Cardiac muscle cell (in vitro differentiated cells and primary cell): Measurements from ENCODE around the gene ITPKB. TPM values are rescaled to one million over a fixed set of nuclear protein-coding genes. Genes with fewer than 3 reads are reported as not detected.
A peak's percentile ranks its signal among the peaks of the same experiment; 100 is the strongest.

Source experiments
- DNase-seq, 2 donors: peaks; one replicate each; pipeline versions ENCODE4 v3.0.0 to v3.0.0-alpha.2; 2010 to 2017; ENCODE audit warnings: low read depth in 1 of 2, low spot score in 1 of 2
- H3K27ac ChIP-seq: fragments of 200-600 bp; sonication (generic); 2 replicates; pipeline ENCODE4 v1.5.1; 2016
- H3K27me3 ChIP-seq: fragments of 200-600 bp; sonication (generic); 2 replicates; pipeline ENCODE4 v1.6.0; 2016; ENCODE audit warnings: control low read depth
- H3K36me3 ChIP-seq: fragments of 200-600 bp; sonication (generic); 2 replicates; pipeline ENCODE4 v1.5.1; 2016; ENCODE audit warnings: control low read depth
- H3K4me1 ChIP-seq: fragments of 200-600 bp; sonication (generic); 2 replicates; pipeline ENCODE4 v1.8.1; 2017; ENCODE audit warnings: low read depth, mild to moderate bottlenecking, mixed run types
- H3K4me3 ChIP-seq: fragments of 200-600 bp; sonication (generic); 2 replicates; pipeline ENCODE4 v1.5.1; 2016; ENCODE audit warnings: mild to moderate bottlenecking
- H3K9me3 ChIP-seq: fragments of 200-600 bp; sonication (generic); 2 replicates; pipeline ENCODE4 v1.5.1; 2017; ENCODE audit warnings: low read depth, mild to moderate bottlenecking, control low read depth
- polyA plus RNA-seq: library from polyadenylated mRNA; unstranded; fragments of >200 nt; fragmentation: Nextera tagmentation; extraction: Ambion mirVana; gene quantifications from 2 replicates; pipeline ENCODE4 v1.2.1, GENCODE V29; 2016
- total RNA-seq: library from RNA; depleted of rRNA; stranded (reverse); fragments of >200 nt; gene quantifications from 2 replicates; pipeline ENCODE4 v1.2.3, GENCODE V29; 2016
- TF ChIP-seq, protein P1 (sequence below): IDR thresholded peaks from 2 replicates; pipeline ENCODE4 v1.5.1; 2012; ENCODE audit warnings: low read depth, mild to moderate bottlenecking, low read length

The ITPKB gene
- total and polyA plus RNA-seq, 2 experiments from 2014 or later, result 3.8 to 12.0 TPM

DNA sequence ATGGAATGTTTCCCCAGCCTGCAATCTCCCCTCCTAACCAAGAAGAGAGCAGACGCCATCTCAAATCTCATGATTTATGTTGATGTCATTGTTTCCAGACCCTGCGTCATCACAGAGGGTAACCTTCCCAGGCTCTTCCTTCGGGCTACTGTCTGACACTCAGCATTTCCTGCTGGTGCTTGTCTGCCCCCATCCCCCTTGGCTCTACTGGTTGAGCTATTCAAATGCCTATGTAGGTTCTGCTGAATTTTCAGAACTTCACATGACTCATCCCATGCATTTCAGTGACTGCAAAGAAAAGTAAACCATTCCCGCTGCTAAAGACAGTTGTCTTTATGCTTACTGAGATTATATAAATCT is 24.8 kb upstream of the ITPKB start:
- Histone ChIP-seq H3K27ac (no peak overlapping the region), H3K36me3 (no peaks in the 10 kb centered on the region), H3K4me3 (no peak overlapping the region), H3K4me1 (no peaks in the 10 kb centered on the region), H3K9me3 (no peaks in the 10 kb centered on the region), H3K27me3 (no peaks in the 10 kb centered on the region)
- peak in 1 of 2 donors; percentile 79 for DNase-seq
- TF ChIP-seq, protein P1, sequence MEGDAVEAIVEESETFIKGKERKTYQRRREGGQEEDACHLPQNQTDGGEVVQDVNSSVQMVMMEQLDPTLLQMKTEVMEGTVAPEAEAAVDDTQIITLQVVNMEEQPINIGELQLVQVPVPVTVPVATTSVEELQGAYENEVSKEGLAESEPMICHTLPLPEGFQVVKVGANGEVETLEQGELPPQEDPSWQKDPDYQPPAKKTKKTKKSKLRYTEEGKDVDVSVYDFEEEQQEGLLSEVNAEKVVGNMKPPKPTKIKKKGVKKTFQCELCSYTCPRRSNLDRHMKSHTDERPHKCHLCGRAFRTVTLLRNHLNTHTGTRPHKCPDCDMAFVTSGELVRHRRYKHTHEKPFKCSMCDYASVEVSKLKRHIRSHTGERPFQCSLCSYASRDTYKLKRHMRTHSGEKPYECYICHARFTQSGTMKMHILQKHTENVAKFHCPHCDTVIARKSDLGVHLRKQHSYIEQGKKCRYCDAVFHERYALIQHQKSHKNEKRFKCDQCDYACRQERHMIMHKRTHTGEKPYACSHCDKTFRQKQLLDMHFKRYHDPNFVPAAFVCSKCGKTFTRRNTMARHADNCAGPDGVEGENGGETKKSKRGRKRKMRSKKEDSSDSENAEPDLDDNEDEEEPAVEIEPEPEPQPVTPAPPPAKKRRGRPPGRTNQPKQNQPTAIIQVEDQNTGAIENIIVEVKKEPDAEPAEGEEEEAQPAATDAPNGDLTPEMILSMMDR, result no peak

DNA sequence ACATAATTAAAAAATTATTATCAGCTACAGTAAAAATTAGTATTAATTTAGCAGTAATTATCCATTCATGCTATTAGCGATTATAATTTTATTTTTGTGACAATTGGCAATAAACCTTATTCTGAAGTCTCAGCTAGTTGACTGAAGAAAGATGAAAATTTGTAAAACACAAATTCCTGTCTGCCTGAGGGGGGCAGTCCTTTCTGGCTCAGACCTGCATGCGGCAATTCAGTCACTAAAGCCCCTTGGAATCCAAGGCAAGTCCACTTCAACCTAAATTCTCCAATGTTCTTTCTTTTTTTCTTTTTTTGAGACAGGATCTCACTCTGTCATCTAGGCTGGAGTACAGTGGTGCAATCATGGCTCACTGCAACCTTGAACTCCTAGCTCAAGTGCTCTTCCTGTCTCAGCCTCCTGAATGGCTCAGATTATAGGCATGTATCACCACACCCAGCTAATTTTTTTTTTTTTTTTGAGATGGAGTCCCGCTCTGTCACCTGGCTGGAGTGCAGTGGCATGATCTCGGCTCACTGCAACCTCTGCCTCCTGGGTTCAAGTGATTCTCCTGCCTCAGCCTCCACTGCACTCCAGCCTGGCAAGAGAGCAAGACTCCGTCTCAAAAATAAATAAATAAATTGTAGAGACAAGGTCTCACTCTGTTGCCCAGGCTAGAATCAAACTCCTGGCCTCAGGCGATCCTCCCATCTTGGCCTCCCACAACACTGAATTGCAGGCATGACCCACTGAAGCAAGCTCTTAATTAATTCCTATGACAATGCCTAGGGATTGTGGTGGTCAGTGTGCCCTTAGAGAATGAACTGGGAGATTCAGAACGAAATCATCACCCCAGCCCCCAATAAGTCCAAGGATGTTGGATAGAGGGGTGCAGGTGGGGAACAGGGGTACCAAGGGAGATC is 24.2 kb upstream of the ITPKB start:
- Histone ChIP-seq H3K36me3 (no peaks in the 10 kb centered on the region), H3K4me3 (no peak overlapping the region), H3K27me3 (no peaks in the 10 kb centered on the region), H3K4me1 (no peaks in the 10 kb centered on the region), H3K9me3 (no peaks in the 10 kb centered on the region), H3K27ac (no peak overlapping the region)
- DNase-seq, result no peak
- TF ChIP-seq, protein P1, result no peak

DNA sequence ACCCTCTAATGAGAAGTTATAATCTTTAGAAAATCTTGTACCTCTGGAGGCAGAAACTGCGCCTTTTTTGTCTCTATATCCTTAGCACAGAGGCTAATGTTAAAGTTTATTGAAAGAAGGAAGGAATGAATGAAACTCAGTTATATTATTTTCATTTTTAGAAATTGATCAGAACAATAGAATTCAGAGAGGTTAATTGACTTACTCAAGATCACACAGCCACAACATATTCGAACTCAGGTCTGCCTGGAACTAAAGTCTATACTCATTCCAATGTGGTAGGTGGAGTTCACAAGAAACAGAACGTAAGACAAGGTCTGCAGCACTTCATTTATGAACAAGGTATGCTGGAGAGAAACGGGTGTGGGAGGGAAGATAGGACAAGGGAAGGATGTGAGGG is 23.0 kb upstream of the ITPKB start:
- DNase-seq, result no peak
- no peak overlapping the region for H3K27ac ChIP-seq

DNA sequence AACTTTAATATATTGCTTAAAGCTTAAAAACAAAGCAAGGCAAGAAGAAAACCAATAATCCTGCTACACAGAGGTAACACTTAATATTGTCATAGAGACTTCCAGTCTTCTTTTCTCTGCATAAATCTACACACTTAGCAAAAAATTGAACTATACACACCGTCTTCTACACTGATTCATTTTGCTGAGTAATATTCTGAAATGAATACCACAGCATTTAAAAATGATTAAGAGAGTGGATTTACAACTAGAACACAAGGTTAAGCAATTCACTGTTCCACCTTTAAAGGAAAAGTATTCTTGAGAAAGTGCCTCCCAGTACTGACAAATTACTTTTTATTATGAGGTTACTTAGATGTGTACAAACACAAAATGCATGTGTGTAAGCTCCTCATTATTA is 22.2 kb upstream of the ITPKB start:
- H3K4me1 ChIP-seq, result no peaks in the 10 kb centered on the region
- TF ChIP-seq, protein P1, result no peak
- H3K27me3 ChIP-seq, result no peaks in the 10 kb centered on the region

More for the DNA sequence above, 23.0 kb upstream of the ITPKB start:
- no peak overlapping the region for H3K4me3 ChIP-seq
- no peaks in the 10 kb centered on the region for H3K36me3 ChIP-seq
- no peaks in the 10 kb centered on the region for H3K27me3 ChIP-seq
- H3K9me3 ChIP-seq, result no peaks in the 10 kb centered on the region
- H3K4me1 ChIP-seq, result no peaks in the 10 kb centered on the region
- TF ChIP-seq, protein P1, result no peak

DNA sequence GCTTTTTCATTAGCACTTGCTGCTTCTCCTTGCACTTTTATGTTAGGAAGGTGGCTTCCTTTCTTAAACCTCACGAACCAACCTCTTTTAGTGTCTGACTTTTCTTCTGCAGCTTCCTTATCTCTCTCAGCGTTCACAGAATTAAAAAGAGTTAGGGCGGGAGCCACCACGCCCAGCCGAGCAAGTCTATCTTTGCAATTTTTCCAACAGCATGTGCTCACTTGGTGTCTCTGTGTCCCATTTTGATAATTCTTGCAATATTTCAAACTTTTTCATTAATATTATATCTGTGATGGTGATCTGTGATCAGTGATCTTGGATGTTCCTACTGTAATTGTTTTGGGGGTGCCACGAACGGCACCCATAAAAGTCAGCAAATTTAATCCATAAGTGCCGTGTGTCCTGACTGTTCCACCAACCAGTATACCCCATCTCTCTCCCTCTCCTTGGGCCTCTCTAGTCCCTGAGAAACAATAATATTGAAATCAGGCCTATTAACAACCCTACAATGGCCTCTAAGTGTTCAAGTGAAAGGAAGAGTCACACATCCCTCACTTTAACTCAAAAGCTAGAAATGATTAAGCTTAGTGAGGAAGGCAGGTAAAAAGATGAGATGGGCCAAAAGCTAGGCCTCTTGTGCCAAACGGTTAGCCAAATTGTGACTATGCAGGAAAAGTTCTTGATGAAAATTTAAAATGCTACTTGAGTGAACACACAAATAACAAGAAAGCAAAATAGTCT is 15.9 kb upstream of the ITPKB start:
- no peaks in the 10 kb centered on the region for H3K27me3 ChIP-seq

More for the DNA sequence above, 22.2 kb upstream of the ITPKB start:
- no peak for DNase-seq
- no peaks in the 10 kb centered on the region for H3K36me3 ChIP-seq
- H3K9me3 ChIP-seq, result no peaks in the 10 kb centered on the region
- no peak overlapping the region for H3K27ac ChIP-seq
- no peak overlapping the region for H3K4me3 ChIP-seq

More for the DNA sequence above, 15.9 kb upstream of the ITPKB start:
- Histone ChIP-seq H3K36me3 (no peaks in the 10 kb centered on the region), H3K4me1 (no peaks in the 10 kb centered on the region), H3K9me3 (no peaks in the 10 kb centered on the region), H3K4me3 (no peak overlapping the region), H3K27ac (no peak overlapping the region)
- no peak for DNase-seq
- TF ChIP-seq, protein P1, result no peak
